GM13976 (cell line): ENCODE results near the gene FOXP1.

ENCODE experiments used
- DNase-seq: peaks from one replicate; pipeline ENCODE4 v3.0.0; 2012; ENCODE audit warnings: low spot score
- in situ Hi-C: fragments of 300-500 bp; cut with MboI; formaldehyde crosslinking; loops from one replicate; pipeline ENCODE4 v1.12.0; 2022; ENCODE audit warnings: low sequenced_read_pairs, mixed read lengths, inconsistent platforms; ENCODE audit not compliant: unreplicated experiment
- TF ChIP-seq, protein P1 (sequence below): IDR thresholded peaks from 2 replicates; pipeline ENCODE4 v1.5.1; 2012; ENCODE audit warnings: borderline replicate concordance, mild to moderate bottlenecking; ENCODE audit not compliant: insufficient read depth; ENCODE audit errors: extremely low read depth, missing control alignments, control extremely low read depth

Gene FOXP1

DNA sequence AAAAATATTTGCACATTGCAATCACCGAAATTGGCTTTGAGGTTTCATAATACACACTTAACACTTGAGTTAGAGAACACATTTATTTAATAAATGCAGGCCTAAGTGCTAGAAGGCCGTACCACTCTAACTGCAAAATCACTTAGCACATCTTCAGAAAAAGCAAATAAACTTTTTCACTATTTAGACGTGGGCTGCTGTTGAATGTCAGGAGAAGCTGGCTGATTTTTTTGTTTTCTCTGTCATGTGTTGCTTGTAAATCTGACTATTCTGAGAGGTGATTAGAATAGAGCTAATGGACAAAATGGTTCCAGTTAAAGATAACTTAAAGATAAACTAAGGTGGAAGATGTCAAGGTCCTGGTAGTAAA lies 265.1 kb downstream of the FOXP1 start:
- DNase-seq = no peak
- in situ Hi-C loops = no loop called here

DNA sequence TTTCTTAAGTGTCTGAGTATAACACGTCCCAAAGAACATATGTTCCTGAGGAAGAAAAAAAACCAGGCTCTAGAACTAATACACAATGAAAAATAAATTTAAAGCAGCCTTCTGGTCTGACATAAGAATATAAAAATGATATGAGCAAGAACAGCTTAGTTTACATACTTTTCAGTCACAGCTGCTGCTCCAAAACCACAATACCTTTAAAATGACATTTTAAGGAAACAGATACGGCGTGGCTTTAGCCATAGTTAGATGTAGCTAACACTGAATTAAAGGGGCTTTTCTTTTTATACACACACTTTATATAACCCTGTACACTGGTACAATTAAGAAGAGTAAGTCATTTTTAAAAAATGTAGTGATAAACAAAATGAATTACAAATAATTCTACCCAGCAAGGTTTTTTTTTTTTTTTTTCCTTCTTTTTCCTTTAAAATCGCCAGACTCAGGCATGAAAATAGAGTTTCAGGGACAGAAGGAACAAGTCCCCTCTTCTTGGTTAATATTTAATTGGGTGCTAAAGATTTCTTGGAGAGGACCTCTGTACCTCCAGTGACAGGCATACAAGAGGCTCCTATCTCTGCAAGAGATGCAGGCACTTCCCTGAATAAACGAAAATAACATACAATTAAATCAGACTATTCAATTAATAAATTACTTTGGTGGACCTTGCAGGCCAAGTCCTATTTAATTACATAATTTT lies 265.6 kb downstream of the FOXP1 start:
- DNase-seq = no peak
- TF ChIP-seq, protein P1, sequence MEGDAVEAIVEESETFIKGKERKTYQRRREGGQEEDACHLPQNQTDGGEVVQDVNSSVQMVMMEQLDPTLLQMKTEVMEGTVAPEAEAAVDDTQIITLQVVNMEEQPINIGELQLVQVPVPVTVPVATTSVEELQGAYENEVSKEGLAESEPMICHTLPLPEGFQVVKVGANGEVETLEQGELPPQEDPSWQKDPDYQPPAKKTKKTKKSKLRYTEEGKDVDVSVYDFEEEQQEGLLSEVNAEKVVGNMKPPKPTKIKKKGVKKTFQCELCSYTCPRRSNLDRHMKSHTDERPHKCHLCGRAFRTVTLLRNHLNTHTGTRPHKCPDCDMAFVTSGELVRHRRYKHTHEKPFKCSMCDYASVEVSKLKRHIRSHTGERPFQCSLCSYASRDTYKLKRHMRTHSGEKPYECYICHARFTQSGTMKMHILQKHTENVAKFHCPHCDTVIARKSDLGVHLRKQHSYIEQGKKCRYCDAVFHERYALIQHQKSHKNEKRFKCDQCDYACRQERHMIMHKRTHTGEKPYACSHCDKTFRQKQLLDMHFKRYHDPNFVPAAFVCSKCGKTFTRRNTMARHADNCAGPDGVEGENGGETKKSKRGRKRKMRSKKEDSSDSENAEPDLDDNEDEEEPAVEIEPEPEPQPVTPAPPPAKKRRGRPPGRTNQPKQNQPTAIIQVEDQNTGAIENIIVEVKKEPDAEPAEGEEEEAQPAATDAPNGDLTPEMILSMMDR = no peak
- in situ Hi-C loops = no loop called here

More for the DNA sequence above, 265.1 kb downstream of the FOXP1 start:
- TF ChIP-seq, protein P1 = no peak

DNA sequence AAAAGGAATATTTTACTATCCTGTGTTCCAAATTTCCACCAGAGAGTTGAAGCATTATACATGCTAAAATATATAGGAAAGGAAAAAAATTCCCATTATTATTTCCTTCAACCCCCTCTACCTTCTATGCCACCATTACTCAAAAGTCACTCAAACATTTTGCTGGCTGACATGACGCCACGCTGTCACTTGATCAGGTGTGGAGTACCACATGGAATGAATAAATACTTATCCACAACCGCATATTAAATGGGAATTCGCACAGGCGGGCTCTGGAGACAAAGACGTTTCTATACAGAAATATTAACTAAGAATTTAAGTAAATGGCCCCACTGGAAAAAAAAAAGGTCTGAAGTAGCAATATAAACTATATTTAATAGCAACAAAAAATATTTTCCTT lies 266.4 kb downstream of the FOXP1 start:
- no peak for DNase-seq
- TF ChIP-seq, protein P1 = no peak
- in situ Hi-C loops = no loop called here

DNA sequence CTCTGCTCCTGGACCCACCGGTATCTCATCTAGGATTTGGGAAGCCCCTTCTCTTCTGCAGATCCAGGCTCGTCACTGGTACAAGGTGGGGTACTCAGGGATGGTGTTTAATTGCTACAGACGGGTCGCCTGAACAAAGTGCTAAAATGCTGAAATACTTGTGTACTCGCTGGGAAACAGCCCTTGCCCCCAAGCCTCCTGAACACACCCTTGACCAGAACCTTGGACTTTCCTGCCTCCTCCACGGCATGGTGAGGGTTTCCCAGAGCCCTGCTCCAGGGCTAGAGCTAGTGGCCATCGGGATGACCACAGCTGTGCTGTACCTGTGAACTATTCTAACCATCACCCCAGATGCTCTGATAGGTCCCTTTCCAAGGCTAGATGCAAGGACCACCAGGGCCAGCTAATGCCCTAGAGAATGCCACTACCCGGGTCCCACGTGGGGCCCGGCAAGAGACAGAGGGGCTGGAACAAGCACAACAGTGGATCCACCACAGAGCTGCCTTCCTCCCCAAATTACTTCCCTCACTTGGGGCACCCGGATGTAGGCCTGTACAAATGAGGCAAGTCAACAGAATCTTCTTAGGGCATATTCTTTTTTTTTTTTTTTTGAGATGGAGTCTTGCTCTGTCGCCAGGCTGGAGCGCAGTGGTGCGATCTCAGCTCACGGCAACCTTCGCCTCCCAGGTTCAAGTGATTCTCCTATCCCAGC lies 267.3 kb downstream of the FOXP1 start:
- TF ChIP-seq, protein P1 = no peak
- in situ Hi-C loops = no loop called here
- no peak for DNase-seq

DNA sequence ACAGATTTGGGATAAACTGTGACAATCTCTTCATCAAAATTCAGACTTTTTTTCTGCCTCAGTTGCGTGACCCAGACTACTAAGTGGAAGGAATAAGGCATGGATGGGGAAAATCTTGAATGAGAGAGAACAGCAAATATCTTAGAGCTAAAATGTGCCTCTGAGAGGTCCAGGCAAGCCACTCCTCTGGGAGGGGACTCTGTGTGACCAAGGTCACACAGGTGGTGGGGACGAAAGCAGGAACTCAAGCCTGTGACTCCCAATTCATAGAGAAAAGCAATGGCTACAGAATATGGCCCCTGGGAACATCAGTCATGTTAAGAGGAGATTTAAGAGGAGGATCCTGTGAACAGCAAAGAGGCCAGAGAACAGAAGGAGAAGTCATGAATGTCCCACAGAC lies 268.1 kb downstream of the FOXP1 start:
- TF ChIP-seq, protein P1 = no peak
- in situ Hi-C loops = no loop called here
- no peak for DNase-seq

DNA sequence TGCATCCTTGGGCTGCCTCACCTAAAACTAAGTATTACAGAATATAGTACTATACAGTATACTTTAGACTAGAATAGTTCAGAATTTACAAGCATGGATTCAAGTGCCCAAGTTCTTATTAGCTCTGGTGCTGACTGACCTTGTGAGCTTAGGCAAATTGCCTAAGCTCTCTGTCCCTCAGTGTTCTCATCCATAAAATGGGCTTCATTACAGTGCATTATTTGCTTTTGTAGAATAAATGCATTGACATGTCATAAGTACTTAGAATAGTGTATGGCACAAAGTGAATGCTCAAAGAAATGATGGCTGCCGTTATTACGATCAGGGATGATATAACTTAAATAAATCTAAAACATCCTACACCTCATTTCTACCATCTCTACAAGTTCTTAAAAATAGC lies 269.7 kb downstream of the FOXP1 start:
- no peak for DNase-seq
- TF ChIP-seq, protein P1 = no peak
- in situ Hi-C loops = no loop called here
